Activated CD4-positive, alpha-beta T cell treated with anti-CD3 and anti-CD28 coated beads, Interleukin-2, Interleukin-6, amounts not matched to agents 100 ng/mL and 50 ng/mL, durations not matched to agents 16 hours and 8 hours (primary cell): Measurements from ENCODE around the gene HSPA14.
"Not testable (repeated sequence)": the region's sequence is repeated elsewhere in the genome, so short reads cannot be mapped to it uniquely, and the experiment has no call there.

Experiments used
- DNase-seq: peaks from one replicate; pipeline ENCODE4 v3.0.0-alpha.2; 2020

HSPA14 gene

DNA sequence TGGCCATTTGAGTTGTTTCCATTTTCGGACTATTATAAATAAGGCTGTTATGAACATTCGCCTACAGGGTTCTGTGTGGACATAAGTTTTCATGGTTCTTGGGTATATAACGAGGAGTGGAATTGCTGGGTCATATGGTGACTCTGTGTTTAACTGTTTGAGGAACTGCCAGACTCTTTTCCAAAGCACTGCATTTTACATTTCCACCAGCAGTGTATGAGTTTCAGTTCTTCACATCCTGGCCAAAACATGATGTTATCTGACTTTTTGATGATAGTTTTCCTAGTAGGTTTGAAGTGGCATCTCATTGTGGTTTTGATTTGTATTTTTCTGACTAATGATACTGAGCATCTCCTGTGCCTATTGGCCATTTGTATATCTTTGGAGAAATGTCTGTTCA, 46.0 kb downstream of the HSPA14 start:
- peak; percentile 56 for DNase-seq

DNA sequence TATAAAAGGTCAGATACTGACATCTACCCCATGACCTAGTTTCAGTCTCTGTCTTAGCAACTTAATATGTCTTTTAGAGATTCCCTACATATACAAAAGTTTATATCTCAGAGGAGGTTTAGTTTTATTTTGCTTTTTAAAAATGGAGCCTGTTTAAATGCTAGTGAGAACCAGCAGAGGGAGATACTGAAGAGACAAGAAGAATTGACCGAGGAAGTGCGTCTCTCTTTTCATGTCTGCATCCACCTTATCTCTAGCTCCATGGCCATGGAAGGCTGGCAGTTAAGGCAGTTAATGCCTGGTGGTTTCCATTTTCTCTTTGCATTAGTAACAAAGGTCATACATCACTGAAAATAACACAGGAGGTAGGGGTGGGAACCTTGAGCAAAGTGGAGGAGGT, 51.2 kb downstream of the HSPA14 start:
- DNase-seq, result no peak

DNA sequence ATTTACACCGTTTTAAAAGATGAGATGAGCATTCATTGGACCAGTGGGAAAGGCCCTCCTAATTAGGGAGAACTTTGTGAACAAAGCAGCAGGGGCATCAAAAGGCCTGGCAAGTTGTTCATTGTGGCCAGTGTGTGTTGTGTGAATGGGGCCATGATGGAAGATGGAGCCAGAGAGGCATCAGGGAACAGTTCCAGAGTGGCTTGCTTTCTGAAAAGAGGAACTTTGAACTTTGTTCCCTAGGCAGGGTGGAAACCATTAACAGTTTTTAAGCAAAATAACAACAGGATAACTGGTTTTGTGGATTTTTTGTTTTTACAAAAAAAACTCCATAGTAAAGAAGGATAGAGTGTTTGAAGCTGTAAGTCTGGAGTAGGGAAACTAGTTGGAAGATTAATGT, 53.0 kb downstream of the HSPA14 start:
- no peak for DNase-seq

DNA sequence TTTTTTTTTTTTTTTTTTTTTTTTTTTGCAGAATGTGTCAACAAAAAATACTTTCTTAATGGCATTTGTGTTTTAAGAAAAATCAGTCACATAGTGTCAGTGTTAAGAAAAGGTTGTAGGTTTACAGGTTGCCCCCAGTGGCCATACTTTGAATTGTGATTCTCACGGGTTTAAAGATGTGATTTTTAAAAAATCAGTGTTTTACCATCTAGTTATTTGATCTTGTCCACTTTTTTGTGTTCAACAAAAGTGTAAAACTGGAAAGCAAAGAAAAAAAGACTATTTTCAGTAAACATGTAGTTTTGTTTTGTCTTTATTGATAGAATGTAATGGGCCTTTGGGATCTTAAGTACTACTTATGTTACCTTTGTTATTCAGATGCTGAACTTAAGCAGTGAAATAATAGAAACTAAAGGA, 66.2 kb downstream of the HSPA14 start:
- DNase-seq, result peak; percentile 36

DNA sequence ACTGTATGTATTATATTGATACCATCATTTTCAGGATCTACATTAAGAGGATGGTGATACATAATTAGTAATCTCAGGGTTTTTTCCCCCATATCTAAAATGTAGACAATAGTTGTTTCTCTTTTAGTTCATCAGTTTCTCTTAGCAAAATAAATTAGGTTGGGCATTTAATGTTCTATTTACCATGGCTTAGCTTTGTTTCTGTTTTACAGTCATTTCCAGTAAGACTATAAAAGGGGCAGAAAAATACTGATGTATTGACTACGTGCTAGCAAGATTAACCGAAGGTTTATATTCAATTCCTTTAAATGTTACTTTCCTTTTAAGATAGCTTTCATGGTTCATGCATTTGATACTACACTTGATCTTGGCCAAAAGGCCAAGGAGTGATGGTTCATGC, 66.8 kb downstream of the HSPA14 start:
- DNase-seq, result no peak

DNA sequence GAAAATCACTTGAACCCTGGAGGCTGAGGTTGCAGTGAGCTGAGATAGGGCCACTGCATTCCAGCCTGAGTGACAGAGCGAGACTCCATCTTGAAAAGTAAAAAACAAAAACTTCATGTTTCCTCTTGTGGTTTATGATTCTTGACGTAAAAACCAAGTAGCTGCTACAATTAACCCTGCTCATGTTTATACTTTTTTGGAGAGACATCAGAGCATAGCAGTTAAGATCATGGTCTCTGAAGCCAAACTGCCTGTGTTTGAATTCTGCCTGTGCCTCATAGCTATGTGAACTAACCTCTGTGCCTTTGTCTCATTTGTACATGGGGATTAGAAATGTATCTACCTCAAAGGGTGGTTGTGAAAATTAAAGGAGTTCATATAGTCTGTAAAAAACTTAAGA, 67.8 kb downstream of the HSPA14 start:
- DNase-seq, result no peak

DNA sequence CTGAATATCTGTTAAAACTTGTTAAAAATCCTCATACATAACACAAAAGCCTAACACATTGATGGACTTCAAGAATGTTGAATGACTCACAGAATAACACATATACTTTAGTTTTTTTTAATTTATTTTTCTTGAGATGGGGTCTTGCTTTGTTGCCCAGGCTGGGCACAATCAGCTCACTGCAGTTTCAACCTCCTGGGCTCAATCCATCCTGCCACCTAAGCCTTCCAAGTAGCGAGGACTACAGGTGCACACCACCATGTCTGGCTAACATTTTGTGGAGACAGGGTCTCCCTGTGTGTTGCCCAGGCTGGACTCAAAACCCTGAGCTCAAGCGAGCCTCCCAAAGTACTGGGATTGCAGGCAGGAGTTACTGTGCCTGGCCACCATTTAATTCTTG, 68.7 kb downstream of the HSPA14 start:
- DNase-seq, result no peak

DNA sequence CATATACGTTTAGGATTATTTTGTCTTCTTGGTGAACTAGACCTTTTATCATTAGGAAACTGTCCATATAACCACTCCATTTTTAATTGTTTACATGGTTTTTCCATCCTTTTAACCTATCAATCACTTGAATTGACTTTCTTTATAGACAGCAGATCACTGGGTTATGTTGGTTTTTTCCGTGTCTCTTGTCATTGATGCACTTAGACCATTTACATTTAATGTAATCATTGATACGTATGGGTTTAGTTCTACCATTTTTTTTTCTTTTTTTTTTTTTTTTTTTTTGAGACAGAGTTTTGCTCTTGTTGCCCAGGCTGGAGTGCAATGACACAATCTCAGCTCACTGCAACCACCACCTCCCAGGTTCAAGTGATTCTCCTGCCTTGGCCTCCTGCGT, 69.5 kb downstream of the HSPA14 start:
- DNase-seq, result not testable (repeated sequence)

DNA sequence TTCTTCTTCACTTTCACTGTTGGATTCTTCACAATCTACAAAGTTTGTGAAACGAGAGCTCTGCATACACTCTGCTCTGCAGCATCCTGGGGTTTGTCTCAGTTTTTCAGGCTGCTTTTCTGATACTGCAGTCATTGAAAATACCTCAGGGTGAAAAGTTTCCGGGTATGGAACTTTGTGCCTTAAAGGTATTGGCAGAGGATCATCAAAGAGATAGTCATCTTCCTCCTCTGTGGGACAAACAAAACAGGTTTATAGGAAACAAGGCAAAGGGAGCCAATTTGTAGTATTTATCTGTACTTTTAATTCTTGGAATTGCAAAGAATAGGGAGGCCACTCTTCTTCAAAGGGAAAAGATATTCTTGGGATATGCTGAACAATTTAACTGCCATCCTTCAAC, 71.0 kb downstream of the HSPA14 start:
- DNase-seq, result no peak

DNA sequence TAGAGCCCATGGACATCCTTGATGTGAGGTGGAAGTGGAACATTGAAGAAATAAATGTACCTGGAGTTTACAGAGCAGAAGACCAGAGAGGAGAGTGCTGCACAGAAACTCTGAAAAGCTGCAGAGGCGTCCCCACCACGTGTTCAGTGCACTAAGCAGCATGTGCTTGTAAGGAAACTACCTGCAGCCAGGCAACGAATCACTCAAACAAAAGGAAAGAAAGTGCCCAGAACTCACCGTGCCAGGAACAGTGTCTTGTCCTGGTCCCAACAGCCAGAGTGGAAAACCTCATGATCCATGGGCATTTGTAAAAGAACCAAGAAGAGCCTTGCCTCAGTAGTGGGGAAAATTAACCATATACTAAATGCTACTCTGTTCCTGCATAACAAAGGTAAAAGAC, 72.8 kb downstream of the HSPA14 start:
- no peak for DNase-seq

DNA sequence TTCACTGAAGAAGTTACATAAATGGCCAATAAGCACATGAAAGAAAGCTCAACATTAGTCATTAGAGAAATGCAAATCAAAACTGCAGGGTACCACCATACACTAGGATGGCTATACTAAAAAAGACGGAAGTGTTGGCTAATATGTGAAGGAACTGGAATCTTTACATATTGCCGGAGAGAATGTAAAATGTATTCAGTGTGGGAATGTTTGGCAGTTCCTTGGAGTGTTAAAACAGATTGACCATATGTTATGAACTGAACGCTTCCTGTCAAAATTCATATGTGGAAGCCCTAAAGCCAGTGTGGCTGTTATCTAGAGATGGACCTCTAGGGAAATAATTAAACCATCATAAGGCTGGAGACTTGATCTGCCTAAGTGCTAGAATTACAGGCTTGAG, 73.7 kb downstream of the HSPA14 start:
- DNase-seq, result no peak

DNA sequence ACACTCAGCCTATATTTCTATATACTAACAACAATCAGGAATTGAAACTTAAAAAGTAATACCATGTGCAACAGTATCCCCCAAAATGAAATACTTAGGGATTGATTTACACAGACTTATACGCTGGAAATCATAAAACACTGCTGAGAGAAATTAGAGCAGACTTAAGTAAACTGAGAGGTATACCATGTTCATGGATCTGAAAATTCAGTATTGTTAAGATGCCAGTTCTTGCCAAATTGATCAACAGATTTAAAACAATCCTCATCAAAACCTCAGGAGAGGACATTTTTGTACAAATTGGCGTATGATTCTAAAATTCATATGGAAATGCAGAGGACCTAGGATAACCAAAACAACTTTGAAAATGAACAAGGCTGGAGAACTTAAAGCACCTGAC, 78.5 kb downstream of the HSPA14 start:
- DNase-seq, result no peak

DNA sequence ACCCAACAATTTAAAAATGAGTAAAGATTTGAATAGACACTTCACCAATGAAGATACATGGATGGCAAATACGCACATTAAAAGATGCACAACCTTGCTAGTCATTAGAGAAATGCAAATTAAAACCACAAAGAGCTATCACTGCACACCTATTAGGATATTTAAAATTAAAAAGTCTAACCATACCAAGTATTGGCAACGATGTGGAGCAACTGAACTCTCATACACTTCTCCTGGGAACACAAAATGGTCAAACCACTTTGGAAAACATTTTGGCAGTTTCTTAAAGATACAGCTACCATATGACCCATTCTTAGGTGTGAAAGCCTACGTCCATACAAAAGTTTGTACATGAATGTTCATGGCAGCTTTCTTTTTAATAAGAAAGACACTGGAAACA, 79.7 kb downstream of the HSPA14 start:
- no peak for DNase-seq

DNA sequence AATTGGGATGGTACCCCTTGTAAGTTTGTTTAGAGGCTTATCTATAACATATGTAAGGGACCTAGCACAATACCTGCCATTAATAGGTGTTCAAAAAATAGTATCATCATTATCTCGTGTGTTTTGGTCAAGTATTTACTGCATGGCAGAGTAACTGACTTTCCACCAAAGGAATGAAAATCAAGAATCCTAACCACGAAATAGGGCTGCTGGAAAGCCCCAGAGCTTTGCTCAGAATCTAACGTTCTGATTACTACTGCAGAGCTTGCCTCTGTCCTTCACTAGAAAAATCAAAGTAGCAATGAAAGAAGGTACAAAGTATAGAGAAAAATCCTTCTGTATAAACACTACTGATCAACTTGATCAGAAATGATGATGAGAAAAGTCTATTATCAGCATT, 80.9 kb downstream of the HSPA14 start:
- no peak for DNase-seq
